GM21723 (cell line): ENCODE data around the gene SH3GL1.

Experiments
- ATAC-seq: cut with Tn5 transposase; IDR thresholded peaks from one replicate; pipeline ENCODE4 v1.9.1; 2021; ENCODE audit warnings: mild to moderate bottlenecking, moderate library complexity; ENCODE audit not compliant: unreplicated experiment

SH3GL1 gene

DNA sequence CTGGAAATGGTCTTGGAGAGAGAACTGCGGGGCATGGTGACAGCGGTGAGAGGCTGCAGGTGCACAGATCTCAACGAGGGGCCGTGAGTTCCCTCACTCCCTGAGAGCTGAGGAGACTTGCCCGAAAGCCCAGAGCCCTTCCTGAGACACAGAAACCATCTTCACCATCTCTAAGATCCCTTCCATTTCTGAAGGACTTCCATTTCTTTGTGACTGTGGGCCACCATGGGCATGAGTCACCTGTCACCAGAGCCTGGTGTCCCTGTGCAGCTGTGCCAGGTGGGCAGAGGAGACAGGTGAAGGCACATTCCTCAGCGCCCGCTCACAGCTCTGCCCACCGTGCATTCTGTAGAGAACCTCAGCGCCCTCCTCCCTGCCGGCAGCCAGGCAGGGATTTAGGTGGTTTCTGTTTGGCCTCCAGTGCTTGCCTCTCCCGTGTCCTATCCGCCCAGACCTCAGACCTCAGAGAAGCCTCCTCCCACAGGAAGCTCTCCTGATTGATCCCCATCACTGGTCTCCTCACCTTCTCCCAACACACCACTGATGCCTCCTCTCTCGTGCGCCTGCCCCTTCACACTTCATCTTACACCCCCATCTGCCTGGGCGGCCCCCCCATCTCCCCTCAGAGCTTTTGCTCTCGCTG lies 24.2 kb downstream of the SH3GL1 start:
- ATAC-seq, result no peak

DNA sequence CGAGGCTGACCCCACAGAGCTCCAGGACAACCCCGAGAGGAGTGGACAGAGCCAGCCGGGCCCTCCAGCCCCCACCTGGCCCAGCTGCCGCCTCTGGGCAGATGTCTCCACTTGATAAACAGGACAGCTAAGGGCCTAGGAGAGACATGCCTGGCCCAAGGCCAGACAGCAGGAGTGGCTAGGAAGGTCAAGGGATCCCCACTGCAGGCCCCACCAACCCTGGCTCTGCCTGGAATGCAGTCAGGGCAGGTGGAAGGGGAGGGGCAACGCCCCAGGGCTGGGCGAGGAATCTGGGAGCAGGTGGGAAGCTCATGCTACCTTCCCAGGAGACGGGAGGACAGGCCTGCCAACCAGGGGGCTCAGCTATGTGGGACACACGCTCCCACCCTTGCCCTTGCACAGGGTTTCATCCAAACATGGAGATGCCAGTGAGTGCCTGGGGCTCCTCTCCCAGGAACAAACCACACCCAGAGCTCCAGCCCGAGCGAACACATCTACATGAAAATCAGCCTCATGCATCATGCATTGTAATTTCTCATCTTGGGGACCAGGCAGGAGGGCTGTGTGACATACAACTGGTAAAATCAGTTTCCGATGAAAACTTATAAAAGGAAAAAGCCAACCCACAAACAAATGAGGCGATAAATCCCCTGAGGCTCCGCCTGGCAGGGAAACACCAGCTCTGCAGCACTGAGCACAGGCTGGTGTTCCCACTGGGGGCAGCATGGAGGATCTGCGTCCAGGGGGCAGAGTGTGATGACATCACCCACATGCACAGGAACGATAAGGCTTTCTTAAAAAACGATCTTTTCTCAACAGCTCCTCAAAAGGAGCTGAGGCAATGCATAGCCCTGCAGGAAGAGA lies 25.0 kb downstream of the SH3GL1 start:
- ATAC-seq, result no peak

DNA sequence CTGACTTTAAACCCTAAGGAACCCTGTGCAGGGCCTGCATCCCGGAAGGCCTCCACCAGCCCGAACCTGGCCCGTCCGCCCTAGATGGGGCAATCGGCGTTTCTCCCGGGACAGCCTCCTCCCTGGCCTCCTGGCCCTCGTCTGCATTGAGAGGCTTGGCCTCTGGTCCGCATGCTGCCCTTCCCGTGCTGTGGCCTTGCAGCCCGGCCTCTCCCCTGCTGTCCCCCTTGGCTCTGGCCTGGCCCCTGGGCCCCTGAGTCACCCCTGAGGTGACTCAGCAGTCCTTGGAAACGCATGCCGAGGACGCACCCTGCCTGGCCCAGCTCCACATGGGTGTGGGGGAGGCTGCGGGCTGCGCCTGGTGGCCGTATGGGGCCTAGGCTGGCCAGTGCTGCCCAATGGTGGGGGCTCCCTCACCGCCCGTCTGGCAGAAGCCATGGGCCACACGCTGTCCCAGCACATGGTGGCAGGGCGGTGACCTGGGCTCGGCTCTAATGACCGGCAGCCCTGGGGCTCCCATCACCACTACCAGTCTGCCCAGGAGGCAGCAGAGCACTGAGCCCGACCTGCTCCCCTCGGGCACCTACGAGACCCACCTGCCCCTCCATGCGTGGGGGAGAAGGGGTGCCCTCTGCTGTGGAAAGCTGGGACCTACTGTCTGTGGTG lies 25.7 kb downstream of the SH3GL1 start:
- ATAC-seq, result no peak

DNA sequence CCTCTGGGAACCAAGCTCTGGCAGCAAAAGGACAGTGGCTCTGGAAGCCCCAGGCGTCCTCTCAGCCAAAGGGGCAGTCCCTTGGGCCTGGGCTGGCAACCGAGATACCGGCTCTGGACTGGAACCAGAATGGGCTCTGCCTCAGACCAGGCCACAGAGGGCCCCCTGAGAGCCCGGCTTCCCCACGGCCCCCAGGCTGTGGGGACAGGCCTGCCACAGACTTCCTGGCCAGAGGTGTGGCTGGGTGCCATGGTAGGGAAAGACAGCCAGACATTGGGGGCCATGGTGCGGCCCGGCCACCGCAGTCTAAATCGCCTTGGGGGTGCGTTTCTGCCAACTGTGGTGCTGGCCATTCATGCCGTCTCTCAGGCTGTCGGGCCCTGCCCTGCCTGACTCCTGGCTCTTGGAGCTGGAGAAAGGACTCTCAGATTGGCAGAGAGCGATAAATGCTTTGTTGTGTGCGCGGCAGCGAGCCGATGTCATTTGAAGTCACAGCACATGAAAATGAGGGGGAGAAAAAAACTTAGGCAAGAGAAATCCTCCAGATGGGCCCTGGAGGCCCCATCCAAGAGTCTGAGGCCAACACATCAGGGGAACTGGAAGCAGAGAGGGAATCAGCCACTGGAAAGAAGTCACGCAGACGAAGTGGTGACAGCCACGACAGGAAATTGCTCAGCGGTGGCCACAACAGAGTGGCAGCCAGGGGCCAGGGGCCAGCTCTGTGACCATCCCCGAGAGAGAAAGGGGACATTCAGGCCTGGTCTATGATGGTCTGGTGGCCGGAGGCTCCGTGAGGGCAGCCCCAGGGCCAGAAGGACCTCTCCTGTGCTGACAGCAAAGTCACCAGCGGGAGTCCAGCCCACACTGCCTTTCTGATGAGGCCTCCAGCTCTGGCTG lies 26.5 kb downstream of the SH3GL1 start:
- ATAC-seq, result no peak

DNA sequence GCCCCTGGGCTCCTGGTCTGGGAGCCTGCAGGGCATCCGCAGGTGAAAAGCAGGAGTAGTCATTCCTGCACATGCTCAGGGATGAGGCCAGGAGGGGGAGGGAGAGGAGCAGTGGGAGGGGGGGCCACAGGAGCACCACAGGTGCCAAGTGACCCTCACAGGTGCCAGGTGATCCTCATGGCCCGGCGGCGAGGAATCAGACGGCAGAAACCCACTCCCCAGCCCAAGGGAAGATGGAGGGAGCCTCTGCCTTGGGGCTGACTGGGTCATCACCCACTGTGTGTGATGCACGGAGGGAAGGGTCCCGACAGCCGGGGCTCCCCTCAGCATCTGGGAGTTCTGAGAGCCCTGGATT lies 27.4 kb downstream of the SH3GL1 start:
- ATAC-seq, result no peak

DNA sequence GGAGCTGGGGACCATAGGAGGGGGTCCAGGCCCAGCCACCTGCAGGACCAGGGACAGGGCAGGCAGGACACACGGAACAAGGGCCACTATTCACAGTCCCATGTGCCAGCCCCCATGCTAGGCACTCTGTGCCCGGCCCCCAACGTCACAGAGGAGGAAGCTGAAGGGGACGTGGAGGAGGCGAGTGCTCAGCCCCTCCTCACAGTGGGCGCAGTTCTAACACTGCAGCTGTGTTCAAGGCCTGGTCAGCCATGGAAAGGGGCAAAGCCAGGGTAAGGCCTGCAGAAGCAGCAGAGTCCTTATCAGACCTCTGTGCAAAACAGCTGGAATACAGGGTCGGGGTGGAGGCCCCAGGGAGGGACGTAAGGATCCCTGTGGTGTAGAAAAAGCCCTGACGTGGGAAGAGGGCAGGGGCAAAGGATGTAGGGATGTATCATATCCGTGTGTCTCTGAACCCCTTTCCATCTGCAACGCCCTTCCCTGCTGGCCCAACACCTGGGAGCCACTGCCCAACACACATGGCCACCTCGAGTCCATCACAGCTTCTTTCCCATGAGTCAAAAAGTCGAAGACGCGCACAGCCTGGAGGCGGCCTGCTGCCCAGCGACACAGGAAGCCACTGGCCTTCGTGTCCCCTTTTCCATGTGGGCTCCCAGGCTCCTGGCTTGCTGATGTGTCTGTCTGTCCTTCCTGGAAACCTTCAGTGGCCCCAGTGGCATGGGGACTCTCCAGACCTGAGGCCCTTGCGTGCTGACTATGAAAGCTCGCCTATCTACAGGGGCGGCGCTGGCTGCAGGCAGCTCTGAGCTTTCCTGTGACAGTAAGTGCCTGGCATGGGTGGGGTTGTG lies 28.0 kb downstream of the SH3GL1 start:
- no peak for ATAC-seq

DNA sequence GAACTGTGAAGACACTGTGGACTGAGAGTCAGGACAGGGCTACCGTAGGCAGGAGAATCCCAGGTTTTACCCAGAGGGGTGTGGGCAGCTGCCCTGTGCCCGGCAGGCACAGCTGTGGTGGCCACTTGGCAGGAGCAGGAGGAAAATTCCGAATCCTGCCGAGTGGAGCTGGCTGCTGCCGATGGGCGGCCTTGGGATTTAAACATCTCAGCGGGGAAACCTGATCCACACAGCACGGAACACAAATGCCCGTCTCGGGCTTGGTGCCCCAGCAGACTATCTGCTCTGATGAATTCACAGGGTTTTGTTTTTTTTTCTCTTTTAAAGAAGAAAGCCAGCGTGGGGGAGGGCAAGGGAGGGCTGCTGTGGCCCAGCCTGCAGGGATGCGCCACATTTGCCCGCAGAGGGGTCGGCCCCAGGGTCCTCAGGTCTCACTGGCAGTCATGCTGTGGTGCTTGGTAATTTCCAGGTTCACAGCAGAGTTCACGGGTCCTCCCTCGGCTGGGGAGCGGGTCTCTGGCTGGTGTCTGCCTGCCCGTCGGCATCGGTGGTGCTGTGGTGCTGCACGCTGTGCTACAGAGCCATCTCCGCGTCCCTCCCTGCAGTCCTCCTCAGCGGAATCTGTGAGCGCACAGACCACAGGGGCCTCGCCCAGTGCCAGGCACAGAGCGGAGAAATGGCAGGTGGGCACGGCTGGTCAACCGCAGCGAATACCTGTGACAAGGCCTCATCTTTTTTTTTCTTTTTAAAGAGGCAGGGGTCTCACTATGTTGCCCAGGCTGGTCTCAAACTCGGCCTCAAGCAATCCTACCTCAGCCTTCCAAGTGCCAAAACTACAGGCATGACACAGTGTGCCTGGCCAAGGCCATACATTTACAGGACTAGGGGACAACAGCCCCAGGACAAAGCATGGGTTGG lies 28.8 kb downstream of the SH3GL1 start:
- ATAC-seq, result no peak

DNA sequence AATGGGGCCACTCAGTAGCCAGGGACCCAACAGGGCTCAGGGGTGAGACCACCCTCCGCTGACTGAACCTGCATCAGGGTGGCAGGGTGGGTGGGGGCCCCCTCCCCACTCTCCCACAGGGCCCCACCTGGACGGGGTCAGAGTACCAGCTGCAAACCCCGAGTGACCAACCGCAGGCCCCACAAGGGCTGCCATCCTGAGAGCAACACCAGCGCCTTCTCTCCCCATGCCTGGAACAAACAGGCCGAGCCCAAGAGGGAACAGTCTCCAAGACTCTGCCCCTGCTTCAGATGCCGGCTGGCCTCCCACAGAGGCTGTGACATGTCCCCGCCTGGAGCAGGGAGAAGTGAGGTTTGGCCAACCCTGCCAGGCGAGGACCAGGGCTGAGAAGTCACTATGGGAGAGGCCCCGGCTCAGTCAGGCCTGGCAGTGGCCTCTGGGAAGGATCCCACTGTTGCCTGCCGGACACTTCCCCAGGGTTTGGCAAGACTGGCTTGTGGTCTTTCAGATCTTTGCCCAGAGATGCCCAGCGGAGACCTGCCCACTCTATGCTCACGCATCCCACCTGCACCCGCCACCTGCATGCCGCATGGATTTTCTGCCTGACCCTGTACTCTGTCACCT lies 29.8 kb downstream of the SH3GL1 start:
- ATAC-seq, result no peak

DNA sequence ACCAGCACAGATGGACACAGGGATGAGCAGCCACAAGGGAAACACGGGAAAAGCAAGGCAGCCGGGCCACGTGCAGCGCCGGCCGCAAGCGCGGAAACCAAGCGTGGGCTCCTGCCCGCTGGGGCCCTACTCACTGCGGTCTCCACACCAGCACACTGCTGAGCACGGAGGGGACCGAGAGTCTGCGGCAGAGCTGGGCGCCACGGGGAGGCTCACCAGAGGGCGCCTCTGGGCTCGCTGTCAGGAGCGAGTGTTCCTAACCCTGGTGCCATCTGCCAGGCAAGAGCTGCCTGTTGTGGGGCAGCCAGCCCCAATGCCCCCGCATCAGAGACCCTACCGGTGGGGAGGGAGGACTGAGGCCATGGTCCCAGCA lies 30.5 kb downstream of the SH3GL1 start:
- ATAC-seq, result peak; percentile 41

DNA sequence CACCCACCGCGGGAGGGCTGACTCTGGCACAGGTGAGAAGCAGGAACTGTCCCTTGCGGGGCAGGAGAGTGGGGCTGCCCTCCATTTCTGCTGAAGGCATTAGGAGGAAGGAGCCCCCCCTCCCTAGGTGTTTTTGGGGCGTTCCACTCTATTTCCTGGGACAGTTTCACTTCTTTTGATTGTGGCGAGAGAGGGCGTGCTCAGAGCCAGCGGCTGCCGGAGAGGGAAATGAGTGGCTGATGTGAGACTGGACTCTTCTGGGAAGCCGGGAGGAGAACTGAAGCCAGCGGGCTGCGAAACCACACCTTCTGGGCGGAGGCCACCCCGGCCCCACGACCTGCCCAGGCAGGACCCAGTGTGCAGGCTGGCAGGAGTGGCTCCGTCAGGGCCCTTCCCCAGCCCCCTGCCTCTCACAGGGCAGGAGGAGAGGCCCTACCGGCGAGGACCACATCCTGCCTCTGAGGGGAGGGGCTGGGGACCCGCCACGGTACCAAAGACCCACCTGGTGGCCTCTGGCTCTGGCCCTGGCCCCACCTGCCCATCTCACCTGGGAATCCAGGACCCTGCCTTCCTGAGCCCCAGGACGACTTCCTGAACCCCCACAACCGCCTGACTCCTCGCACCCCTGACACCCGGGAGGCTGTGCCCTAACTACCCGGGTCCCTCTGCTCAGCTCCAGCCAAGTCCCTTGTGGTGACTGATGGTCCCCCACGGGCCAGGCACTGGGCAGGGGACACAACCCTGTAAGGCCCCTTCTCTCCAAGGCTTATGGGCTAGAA lies 31.0 kb downstream of the SH3GL1 start:
- ATAC-seq, result peak; percentile 52

DNA sequence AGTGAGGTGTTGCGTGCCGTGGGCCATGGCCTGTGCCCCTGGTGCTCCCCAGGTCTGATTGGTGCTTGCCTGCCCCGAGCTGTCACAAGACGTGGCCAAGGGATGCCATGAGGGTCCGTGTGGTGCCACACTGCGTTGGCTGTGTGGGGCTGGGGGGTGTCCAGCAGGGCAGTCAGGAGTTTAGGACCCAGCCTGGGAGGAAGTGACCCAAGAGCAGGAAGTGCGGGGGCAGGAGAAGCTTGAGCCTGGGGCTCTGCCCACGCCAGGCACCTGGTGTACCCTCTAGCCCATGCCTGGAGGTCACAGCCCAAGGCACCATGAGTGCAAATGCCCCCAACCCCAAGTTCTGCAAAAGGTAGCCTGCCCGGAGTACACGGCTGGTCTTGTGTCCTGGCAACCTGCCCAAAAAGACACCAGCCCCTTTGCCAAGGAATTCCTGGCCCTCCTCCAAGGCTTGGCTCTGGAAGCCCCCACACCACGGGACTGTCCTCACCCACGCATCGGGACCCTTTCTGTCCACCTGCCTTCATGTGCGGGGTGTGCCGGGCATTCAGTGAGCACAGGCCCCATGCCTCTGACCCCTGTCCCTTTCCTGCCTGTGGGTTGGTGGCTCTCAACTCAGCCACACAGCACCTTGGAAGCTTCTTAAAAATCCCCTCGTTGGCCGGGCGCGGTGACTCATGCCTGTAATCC lies 32.1 kb downstream of the SH3GL1 start:
- ATAC-seq, result no peak

DNA sequence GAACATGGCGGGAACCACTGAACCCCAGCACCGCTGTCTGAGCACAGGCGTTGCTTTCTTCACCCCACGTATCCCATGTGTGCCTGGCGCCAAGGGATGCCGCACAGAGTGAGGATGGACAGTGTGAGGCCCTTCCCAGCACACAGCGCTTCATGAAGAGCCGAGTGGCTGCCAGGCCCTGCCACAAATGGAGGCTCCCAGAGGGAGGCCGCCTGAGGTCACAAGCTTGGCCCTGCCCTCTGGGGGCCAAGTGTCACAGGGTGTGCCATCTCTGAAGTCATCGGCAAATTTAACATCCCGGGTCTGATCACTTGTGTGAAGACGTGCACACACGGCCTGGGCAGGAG lies 32.6 kb downstream of the SH3GL1 start:
- no peak for ATAC-seq

DNA sequence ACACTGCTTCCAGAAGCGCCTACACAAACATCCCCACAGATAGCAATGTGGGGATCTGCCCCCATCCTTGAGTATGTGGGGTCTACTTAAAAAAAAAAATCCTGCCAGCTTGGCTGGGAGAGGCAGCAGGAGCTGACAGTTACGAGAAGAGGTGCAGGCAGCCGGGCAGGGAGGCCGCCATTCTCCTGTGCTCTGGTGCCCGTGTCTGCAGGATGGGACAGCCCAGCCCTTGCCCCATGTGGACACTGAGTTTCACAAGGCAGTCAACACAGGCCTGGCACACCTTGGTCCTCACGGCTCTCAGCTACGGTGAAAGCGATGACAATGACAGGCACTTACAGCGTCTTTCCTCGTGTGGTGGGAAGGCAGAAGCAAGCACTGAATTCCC lies 33.0 kb downstream of the SH3GL1 start:
- ATAC-seq, result no peak

DNA sequence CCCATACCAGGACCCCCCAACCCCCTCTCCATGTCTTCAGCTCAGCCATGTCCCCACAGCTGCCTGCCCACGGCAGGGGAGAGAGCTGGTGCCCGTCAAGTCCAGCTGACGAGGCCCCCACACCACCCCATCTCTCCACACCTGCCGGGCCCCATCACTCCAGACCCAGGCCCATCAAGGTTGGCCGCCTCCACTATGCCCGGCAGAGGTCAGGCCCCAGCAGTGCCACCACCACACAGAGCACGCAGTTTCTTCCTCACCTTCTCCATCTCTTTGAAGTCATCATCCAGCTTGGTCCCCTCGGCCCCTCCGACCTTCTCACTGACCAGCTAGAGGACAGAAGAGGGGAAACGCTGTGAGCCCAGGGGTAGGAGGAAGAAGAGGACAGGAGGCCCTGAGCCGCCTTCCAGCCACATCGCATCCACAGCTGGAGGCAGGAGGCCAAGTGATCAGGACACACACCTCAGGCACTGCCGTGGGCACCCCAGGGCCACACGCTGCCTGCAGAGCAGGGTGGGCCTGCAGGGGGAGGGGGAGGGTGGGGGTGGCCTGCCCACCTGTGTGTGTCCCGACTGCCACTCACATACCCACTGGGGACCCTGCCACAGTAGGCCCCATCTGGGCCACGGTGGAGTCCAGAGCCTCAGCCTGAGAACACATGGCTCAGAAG lies 33.5 kb downstream of the SH3GL1 start:
- no peak for ATAC-seq

DNA sequence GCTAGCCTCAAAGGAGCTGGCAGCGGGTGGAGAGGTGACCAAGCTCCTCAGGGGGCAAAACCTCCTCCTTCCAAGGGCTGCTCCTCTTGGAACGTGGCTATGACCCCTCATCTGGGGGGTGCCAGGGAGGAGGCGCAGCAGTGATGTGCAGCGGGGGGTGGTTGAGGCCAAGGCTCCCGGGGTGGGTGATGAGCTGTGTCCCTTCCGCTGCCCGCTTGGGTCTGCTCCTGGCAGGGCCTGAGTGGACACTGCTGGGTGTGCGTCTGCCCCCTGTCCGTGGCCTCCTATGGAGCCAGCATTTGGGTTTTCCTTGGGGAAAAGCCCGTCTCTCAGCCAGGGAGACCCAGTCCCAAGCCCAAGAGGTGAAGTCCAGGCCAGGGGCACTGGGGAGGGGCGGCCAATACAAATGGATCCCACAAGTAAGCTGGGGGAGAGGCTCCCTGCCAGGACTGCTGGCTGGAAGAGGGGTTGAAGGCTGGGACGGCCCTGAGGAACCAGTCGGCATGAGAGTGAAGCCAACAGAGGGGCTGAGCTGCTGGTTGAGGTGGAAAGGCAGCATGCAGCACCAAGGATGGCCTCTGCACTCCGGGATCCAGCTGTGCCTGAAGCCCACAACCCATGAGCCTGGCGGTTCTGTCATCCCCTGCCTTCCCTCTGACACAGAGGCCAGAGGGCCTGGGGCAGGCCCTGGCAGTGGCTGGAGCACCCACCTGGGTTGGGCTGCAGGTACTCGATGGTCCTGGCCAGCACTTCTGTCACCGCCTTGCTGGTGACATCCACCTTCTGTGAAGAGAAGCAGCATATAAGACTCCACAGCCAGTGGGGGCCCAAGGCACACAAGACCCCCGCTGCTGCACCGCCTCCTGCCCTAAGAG lies 34.3 kb downstream of the SH3GL1 start:
- no peak for ATAC-seq

DNA sequence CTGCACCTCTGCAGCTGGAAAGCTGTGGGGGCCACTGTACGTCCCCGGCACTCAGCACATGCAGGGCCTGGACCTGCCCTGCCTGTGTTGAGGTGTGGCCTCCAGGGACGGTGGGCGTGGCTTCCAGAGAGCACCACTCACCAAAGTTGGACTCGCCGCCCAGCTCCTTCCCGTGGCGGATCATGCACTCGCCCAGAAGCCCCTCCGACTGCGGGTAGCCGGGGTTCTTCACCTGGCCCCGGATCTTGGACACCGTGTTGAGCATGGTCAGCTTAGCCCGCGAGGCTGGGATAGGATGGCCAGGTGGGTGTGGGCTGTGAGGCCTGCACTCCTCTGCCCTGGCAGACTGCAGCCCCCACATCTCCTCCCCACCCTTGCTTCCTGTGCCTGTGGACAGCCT lies 35.0 kb downstream of the SH3GL1 start:
- ATAC-seq, result no peak
